Measurements from ENCODE around the gene ZNF423. TPM values are rescaled to one million over a fixed set of nuclear protein-coding genes. Genes with fewer than 3 reads are reported as not detected.

The ZNF423 gene
- total RNA-seq, 6 experiments from 2014 or later, result not detected

GRCh38 chr16:49491106-49491670 is 364.7 kb downstream of the ZNF423 start:
- no peaks in the 10 kb centered on the region for H3K4me1 Mint-ChIP-seq (ENCODE audit: low read depth)
- peaks cover 32% of the 10 kb centered on the region for H3K9me3 Mint-ChIP-seq
- H3K4me3 Mint-ChIP-seq, result no peak overlapping the region
- DNase-seq, result no peak
- H3K27ac Mint-ChIP-seq, result no peak overlapping the region
- no peaks in the 10 kb centered on the region for H3K27me3 Mint-ChIP-seq (ENCODE audit: insufficient read depth)
- no peak for TF ChIP-seq CTCF (IDR thresholded peaks at IDR 0.05)
- H3K36me3 Mint-ChIP-seq (ENCODE audit: low read depth), result no peaks in the 10 kb centered on the region

- Mint-ChIP-seq H3K36me3 (ENCODE audit: low read depth) (no peaks in the 10 kb centered on the region), H3K4me1 (ENCODE audit: low read depth) (no peaks in the 10 kb centered on the region), H3K27ac (no peak overlapping the region), H3K27me3 (ENCODE audit: insufficient read depth) (no peaks in the 10 kb centered on the region), H3K4me3 (no peak overlapping the region), H3K9me3 (peaks cover 29% of the 10 kb centered on the region)
- DNase-seq, result no peak
- no peak for TF ChIP-seq CTCF (IDR thresholded peaks at IDR 0.05)
Measured at GRCh38 chr16:49490321-49490705, 365.6 kb downstream of the ZNF423 start.

GRCh38 chr16:49489686-49490320 is 366.1 kb downstream of the ZNF423 start:
- H3K27ac Mint-ChIP-seq, result no peak overlapping the region
- H3K4me3 Mint-ChIP-seq, result no peak overlapping the region
- peaks cover 27% of the 10 kb centered on the region for H3K9me3 Mint-ChIP-seq
- TF ChIP-seq CTCF (IDR thresholded peaks at IDR 0.05), result no peak
- no peaks in the 10 kb centered on the region for H3K4me1 Mint-ChIP-seq (ENCODE audit: low read depth)
- no peaks in the 10 kb centered on the region for H3K36me3 Mint-ChIP-seq (ENCODE audit: low read depth)
- H3K27me3 Mint-ChIP-seq (ENCODE audit: insufficient read depth), result no peaks in the 10 kb centered on the region
- DNase-seq, result no peak

- Mint-ChIP-seq H3K9me3 (peaks cover 19% of the 10 kb centered on the region), H3K36me3 (ENCODE audit: low read depth) (no peaks in the 10 kb centered on the region), H3K27ac (no peak overlapping the region), H3K4me3 (no peak overlapping the region), H3K4me1 (ENCODE audit: low read depth) (no peaks in the 10 kb centered on the region), H3K27me3 (ENCODE audit: insufficient read depth) (no peaks in the 10 kb centered on the region)
- TF ChIP-seq CTCF (IDR thresholded peaks at IDR 0.05), result no peak
- DNase-seq, result no peak
Measured at GRCh38 chr16:49488740-49489525, 367.0 kb downstream of the ZNF423 start.

GRCh38 chr16:49488336-49488735 is 367.6 kb downstream of the ZNF423 start:
- TF ChIP-seq CTCF (IDR thresholded peaks at IDR 0.05), result no peak
- Mint-ChIP-seq H3K4me3 (no peak overlapping the region), H3K9me3 (peaks cover 15% of the 10 kb centered on the region), H3K36me3 (ENCODE audit: low read depth) (no peaks in the 10 kb centered on the region), H3K4me1 (ENCODE audit: low read depth) (no peaks in the 10 kb centered on the region), H3K27me3 (ENCODE audit: insufficient read depth) (no peaks in the 10 kb centered on the region), H3K27ac (no peak overlapping the region)
- DNase-seq, result no peak
